ENCODE measurements around the gene MEF2A.

The MEF2A gene

DNA sequence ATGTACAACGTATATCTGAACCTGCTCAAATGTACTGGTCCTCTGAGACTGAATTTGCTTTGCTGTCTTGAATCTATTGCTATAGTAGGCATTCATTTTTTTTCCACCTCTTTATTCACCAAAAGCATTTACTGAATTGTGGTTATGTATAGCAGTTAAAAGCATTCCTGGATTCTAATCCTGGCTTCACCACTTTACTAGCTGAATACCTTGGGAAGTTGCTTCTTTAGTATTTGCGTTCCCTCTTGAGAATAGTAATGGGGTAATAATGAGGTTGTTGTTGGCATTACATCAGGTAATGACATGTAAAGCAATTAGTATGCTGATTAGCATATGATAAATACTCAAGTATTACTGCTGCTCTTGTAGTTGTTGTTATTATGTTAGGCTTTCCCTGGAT, 29.1 kb downstream of the MEF2A start:
- Histone ChIP-seq H3K36me3 (ENCODE audit: insufficient read depth, low read length) (peaks cover 7% of the 10 kb centered on the region), H3K9me3 (ENCODE audit: low read length) (peaks cover 7% of the 10 kb centered on the region), H3K4me3 (ENCODE audit: low read length) (no peak overlapping the region), H2AFZ (ENCODE audit: low read depth, low read length) (no peak overlapping the region), H3K4me1 (ENCODE audit: insufficient read depth, low read length) (no peaks in the 10 kb centered on the region), H3K27me3 (ENCODE audit: insufficient read depth, low read length) (no peaks in the 10 kb centered on the region)

DNA sequence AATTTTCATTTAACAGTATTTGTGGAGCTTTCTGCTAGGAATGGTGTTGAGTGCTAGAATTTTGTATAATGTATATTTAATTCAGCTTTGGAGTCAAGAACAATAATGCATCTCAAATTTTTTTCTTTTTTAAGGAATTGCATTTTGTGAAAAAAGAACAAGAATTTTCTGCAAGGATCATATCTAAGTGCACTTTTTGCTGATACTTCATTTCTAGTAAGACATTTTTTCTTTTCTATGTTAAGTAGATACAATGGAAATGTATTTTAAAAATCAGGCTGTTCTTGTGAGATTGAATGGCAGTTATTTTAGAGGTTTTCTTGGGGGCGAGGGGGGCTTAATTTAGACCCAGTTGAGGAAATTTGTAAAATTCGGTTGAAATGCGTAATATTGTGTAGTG, 32.5 kb downstream of the MEF2A start:
- no peak overlapping the region for H2AFZ ChIP-seq (ENCODE audit: low read depth, low read length)
- H3K36me3 ChIP-seq (ENCODE audit: insufficient read depth, low read length): peaks cover 14% of the 10 kb centered on the region

DNA sequence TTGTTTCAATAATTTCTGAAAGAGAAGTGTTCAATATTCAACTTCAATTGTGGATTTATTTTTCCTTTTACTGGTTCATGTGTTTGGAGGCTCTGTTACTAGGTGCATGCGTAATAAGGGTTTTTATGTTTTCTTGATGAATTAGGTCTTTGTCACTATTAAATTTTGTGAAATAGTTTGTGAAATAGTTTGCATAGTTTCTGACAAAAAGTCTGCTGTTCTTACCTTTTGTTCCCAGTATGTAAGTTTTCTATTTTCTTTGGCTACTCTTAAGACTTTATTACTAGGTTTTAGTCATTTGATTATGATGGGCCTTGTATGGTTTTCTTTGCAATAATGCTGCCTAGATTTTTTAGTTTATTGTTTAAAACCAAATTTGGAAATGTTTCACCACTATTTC, 38.0 kb downstream of the MEF2A start:
- H3K9me3 ChIP-seq (ENCODE audit: low read length): peaks cover 6% of the 10 kb centered on the region
- H3K27me3 ChIP-seq (ENCODE audit: insufficient read depth, low read length): no peaks in the 10 kb centered on the region
- no peak overlapping the region for H3K4me3 ChIP-seq (ENCODE audit: low read length)
- H2AFZ ChIP-seq (ENCODE audit: low read depth, low read length): no peak overlapping the region
- H3K36me3 ChIP-seq (ENCODE audit: insufficient read depth, low read length): peaks cover 12% of the 10 kb centered on the region
- no peaks in the 10 kb centered on the region for H3K4me1 ChIP-seq (ENCODE audit: insufficient read depth, low read length)

More for the DNA sequence above, 32.5 kb downstream of the MEF2A start:
- Histone ChIP-seq H3K4me3 (ENCODE audit: low read length) (no peak overlapping the region), H3K4me1 (ENCODE audit: insufficient read depth, low read length) (no peaks in the 10 kb centered on the region), H3K9me3 (ENCODE audit: low read length) (peaks cover 8% of the 10 kb centered on the region), H3K27me3 (ENCODE audit: insufficient read depth, low read length) (no peaks in the 10 kb centered on the region)

GRCh38 chr15:99604865-99605264, 39.1 kb downstream of the MEF2A start:
- peaks cover 7% of the 10 kb centered on the region for H3K36me3 ChIP-seq (ENCODE audit: insufficient read depth, low read length)
- no peak overlapping the region for H3K4me3 ChIP-seq (ENCODE audit: low read length)
- H2AFZ ChIP-seq (ENCODE audit: low read depth, low read length): no peak overlapping the region
- no peaks in the 10 kb centered on the region for H3K27me3 ChIP-seq (ENCODE audit: insufficient read depth, low read length)
- H3K9me3 ChIP-seq (ENCODE audit: low read length): peaks cover 5% of the 10 kb centered on the region
- H3K4me1 ChIP-seq (ENCODE audit: insufficient read depth, low read length): no peaks in the 10 kb centered on the region

GRCh38 chr15:99605490-99605931, 39.7 kb downstream of the MEF2A start:
- Histone ChIP-seq H3K4me1 (ENCODE audit: insufficient read depth, low read length) (no peaks in the 10 kb centered on the region), H3K9me3 (ENCODE audit: low read length) (no peaks in the 10 kb centered on the region), H2AFZ (ENCODE audit: low read depth, low read length) (no peak overlapping the region), H3K27me3 (ENCODE audit: insufficient read depth, low read length) (no peaks in the 10 kb centered on the region), H3K4me3 (ENCODE audit: low read length) (no peak overlapping the region), H3K36me3 (ENCODE audit: insufficient read depth, low read length) (peaks cover 2% of the 10 kb centered on the region)

DNA sequence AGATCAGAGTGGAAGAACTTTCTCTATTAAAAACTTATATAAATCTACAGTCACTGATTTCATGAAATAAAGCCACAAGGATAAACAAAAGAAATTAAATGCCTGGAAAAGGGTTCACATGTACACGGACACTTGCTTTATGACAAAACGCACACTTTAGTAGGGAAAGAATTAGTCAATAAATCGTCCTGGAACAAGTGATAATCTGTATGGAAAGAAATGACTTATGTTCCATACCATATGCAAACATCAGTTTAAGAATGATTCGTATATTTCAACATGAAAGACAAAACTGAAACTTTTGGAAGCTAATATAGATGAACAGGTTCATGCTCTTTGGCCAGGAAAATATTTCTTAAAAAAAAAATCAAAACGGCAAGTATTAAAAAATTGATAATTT, 40.2 kb downstream of the MEF2A start:
- Histone ChIP-seq H3K4me1 (ENCODE audit: insufficient read depth, low read length) (no peaks in the 10 kb centered on the region), H3K36me3 (ENCODE audit: insufficient read depth, low read length) (no peaks in the 10 kb centered on the region), H3K9me3 (ENCODE audit: low read length) (no peaks in the 10 kb centered on the region)

GRCh38 chr15:99606646-99607045, 40.9 kb downstream of the MEF2A start:
- no peaks in the 10 kb centered on the region for H3K9me3 ChIP-seq (ENCODE audit: low read length)
- H2AFZ ChIP-seq (ENCODE audit: low read depth, low read length): no peak overlapping the region
- H3K4me3 ChIP-seq (ENCODE audit: low read length): no peak overlapping the region
- no peaks in the 10 kb centered on the region for H3K4me1 ChIP-seq (ENCODE audit: insufficient read depth, low read length)
- H3K36me3 ChIP-seq (ENCODE audit: insufficient read depth, low read length): no peaks in the 10 kb centered on the region
- H3K27me3 ChIP-seq (ENCODE audit: insufficient read depth, low read length): no peaks in the 10 kb centered on the region

More for the DNA sequence above, 40.2 kb downstream of the MEF2A start:
- no peaks in the 10 kb centered on the region for H3K27me3 ChIP-seq (ENCODE audit: insufficient read depth, low read length)
- H2AFZ ChIP-seq (ENCODE audit: low read depth, low read length): no peak overlapping the region
- no peak overlapping the region for H3K4me3 ChIP-seq (ENCODE audit: low read length)

GRCh38 chr15:99613481-99613880, 47.7 kb downstream of the MEF2A start:
- Histone ChIP-seq H3K4me1 (ENCODE audit: insufficient read depth, low read length) (no peaks in the 10 kb centered on the region), H2AFZ (ENCODE audit: low read depth, low read length) (no peak overlapping the region), H3K27me3 (ENCODE audit: insufficient read depth, low read length) (no peaks in the 10 kb centered on the region), H3K36me3 (ENCODE audit: insufficient read depth, low read length) (peaks cover 2% of the 10 kb centered on the region), H3K9me3 (ENCODE audit: low read length) (no peaks in the 10 kb centered on the region), H3K4me3 (ENCODE audit: low read length) (no peak overlapping the region)

DNA sequence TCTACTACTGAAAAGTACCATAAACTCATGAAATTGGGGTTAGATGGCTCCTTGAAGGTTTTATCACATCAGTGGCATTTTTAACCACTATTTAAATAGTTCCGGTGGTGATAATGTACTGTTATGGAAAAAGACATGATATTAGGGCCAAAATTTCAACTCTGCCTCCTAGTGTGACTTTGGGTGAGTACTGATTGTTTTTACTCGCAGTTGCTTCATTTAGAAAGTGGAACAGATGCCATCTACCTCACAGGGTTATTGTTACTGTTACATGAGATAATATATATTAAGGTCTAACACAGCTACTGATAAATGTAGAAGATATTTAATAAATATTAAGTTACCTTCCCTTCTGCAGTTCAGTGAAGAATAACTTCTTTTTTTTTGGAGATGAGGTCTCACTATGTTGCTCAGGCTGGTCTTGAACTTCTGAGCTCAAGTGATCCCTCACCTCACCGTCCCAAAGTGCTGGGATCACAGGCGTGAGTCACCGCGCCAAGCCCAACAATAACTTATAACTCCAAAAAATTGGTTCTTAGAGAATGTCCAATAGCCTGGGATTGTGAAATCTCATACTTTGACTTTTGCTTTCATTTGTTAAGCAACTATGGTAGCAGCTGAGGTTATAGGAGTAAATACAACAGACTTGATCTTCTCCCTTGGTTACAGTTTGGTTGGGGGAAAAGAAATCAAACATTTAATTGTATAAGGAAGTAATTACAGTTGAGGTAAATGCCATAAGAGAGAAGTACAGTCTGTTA, 48.3 kb downstream of the MEF2A start:
- Histone ChIP-seq H3K4me3 (ENCODE audit: low read length) (no peak overlapping the region), H2AFZ (ENCODE audit: low read depth, low read length) (no peak overlapping the region), H3K36me3 (ENCODE audit: insufficient read depth, low read length) (peaks cover 2% of the 10 kb centered on the region), H3K27me3 (ENCODE audit: insufficient read depth, low read length) (no peaks in the 10 kb centered on the region), H3K4me1 (ENCODE audit: insufficient read depth, low read length) (no peaks in the 10 kb centered on the region), H3K9me3 (ENCODE audit: low read length) (no peaks in the 10 kb centered on the region)

DNA sequence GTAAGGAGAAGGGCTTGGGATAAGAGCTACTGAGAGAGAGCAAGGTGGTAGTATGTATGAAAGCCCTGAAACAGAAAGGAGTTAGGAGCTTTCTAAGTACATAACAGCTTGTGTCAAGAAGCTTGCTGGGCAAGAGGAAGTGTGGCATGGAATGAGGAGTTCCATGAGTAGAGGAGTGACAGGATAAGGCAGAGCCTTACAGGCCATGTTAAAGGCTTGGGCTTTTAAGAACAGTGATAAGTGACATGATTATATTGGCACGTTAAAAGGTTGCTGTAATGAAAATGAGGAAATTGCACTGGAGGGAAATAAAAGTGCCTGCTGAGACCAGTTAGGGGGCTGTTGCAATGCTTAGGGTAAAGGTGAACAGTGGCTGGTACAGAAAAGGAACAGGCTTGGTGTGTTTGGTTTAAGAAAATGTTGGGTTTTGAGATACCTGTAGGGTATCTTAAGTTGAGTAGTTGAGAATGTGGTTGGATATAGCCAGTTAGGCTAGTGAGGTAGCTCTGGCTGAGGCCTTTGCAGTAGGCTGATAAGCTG, 49.0 kb downstream of the MEF2A start:
- Histone ChIP-seq H3K9me3 (ENCODE audit: low read length) (no peaks in the 10 kb centered on the region), H3K27me3 (ENCODE audit: insufficient read depth, low read length) (no peaks in the 10 kb centered on the region), H3K4me1 (ENCODE audit: insufficient read depth, low read length) (no peaks in the 10 kb centered on the region), H3K36me3 (ENCODE audit: insufficient read depth, low read length) (peaks cover 2% of the 10 kb centered on the region), H2AFZ (ENCODE audit: low read depth, low read length) (no peak overlapping the region), H3K4me3 (ENCODE audit: low read length) (no peak overlapping the region)

GRCh38 chr15:99615460-99615859, 49.7 kb downstream of the MEF2A start:
- H2AFZ ChIP-seq (ENCODE audit: low read depth, low read length): no peak overlapping the region
- H3K27me3 ChIP-seq (ENCODE audit: insufficient read depth, low read length): no peaks in the 10 kb centered on the region
- no peaks in the 10 kb centered on the region for H3K9me3 ChIP-seq (ENCODE audit: low read length)
- no peaks in the 10 kb centered on the region for H3K4me1 ChIP-seq (ENCODE audit: insufficient read depth, low read length)
- peaks cover 2% of the 10 kb centered on the region for H3K36me3 ChIP-seq (ENCODE audit: insufficient read depth, low read length)
- no peak overlapping the region for H3K4me3 ChIP-seq (ENCODE audit: low read length)

DNA sequence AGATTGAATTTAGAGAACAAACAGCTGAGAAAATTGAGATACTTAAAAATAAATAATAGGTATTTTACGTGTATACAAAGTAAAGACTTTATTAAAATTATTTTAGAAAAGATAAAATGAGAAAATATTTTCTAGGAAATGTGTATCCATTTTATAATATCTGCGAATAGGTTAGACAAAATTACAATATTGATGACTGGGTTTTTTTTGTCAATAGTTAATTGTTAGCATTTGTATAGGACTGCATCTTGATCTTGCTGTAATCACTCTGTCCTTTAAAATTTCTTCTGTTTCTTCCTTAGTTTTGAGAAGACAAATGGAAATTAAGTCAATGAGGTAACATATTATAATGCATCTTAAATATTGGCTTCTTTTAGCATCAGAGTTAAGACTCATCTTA, 50.3 kb downstream of the MEF2A start:
- Histone ChIP-seq H3K4me3 (ENCODE audit: low read length) (no peak overlapping the region), H3K27me3 (ENCODE audit: insufficient read depth, low read length) (no peaks in the 10 kb centered on the region), H3K9me3 (ENCODE audit: low read length) (no peaks in the 10 kb centered on the region), H3K36me3 (ENCODE audit: insufficient read depth, low read length) (peaks cover 2% of the 10 kb centered on the region), H3K4me1 (ENCODE audit: insufficient read depth, low read length) (no peaks in the 10 kb centered on the region), H2AFZ (ENCODE audit: low read depth, low read length) (no peak overlapping the region)

DNA sequence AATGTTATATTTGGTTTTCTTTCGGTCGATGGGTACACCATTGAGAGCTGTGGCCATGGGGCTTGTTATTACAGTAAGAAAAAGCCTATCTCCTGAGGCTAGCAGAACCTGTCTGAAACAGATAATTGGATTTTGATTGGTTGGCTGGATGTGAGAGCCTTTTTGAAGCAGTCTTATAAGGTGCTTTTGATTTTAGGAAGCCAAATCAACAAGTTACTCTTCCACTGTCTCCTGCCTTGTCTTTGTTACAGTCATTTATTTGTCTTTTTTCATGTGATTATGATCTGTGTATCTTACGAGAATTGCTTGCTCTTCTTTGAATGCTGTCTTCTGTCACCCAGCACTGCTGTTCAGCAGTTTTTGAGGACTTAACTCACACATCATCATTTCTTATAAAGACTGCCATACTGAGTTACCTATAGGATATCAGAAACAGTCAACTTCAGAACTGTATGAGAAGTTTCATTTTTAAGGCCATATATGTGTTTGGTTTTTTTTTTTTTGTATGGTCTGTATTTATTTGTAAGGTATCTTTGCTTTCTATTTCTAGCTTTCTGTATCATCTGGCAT, 51.1 kb downstream of the MEF2A start:
- H2AFZ ChIP-seq (ENCODE audit: low read depth, low read length): no peak overlapping the region
- H3K4me1 ChIP-seq (ENCODE audit: insufficient read depth, low read length): no peaks in the 10 kb centered on the region
- H3K4me3 ChIP-seq (ENCODE audit: low read length): no peak overlapping the region
- no peaks in the 10 kb centered on the region for H3K9me3 ChIP-seq (ENCODE audit: low read length)
- H3K27me3 ChIP-seq (ENCODE audit: insufficient read depth, low read length): no peaks in the 10 kb centered on the region
- H3K36me3 ChIP-seq (ENCODE audit: insufficient read depth, low read length): peaks cover 2% of the 10 kb centered on the region

Measured in neuron (in vitro differentiated cells).